ENCODE data around the gene DCST2.

Gene DCST2

GRCh38 chr1:155033524-155033923 is at the start of gene DCST2, which contains the start of gene DCST1:
TSS of gene DCST2 (minus strand) at chr1:155033781. CDS start at chr1:155033701, 80 bp downstream.
TSS of gene DCST1 (plus strand) at chr1:155033824. CDS start at chr1:155034037, 213 bp downstream.
- DNase-seq: no peak

DNA sequence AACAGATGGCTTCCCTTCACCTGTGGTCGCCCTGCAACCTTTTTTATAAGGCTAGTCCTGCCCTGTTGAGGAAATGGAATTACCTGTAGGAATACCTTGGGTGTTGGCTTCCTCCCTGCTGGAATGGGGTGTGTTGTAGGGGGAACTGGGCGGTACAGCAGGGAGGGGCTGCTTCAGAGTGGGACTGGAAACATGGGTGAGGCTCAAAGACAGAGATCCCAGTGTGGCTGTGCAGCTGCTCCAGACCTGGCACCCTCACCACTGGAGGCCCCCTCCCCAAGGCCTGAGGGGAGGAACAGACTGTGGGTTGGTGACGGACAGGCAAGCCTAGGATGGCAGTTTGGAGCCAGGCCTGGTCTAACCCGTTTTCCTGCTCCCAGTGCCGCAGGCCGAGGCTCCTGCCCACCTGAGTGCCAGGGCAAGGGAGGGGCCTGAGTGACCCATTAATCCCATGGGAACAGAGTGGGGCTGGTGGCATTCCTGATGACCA is 49.5 kb upstream of the DCST2 start:
- no peak for DNase-seq

DNA sequence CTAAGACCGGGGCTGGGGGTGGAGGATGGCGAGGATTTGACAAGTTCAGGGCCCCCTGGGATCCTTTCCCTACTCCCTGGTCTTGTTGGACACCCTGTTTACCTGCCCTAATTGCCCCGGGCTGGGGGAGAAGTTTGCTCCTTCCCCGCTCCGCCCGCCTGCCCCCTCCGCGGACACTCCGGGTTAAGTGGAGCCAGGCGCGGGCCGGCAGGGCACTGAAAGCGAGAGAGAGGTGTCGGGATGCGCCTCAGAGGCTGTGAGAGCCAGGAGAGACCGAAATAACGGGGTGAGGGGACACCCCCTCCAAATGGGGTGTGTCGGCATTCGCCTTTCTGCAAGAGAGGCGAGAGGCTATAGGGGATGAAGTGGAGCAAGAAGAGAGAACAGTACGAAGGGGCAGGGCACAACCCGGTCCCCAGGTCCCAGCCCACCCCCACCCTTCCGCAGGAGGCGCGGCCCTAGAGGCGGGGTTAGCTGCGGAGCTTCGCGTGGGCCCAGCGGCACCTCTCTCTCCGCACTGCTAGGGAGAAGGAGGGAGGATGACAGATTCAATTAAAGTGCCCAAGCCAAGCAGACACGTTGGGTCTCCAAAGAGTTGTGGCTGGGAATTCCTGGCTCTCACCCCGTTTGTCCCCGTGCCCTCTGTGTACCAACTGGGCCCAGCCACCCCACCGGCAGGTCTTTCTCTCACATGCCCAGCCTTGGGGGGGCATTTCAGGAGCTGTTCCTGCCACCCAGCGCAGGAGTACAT is 48.9 kb upstream of the DCST2 start:
- DNase-seq: no peak

DNA sequence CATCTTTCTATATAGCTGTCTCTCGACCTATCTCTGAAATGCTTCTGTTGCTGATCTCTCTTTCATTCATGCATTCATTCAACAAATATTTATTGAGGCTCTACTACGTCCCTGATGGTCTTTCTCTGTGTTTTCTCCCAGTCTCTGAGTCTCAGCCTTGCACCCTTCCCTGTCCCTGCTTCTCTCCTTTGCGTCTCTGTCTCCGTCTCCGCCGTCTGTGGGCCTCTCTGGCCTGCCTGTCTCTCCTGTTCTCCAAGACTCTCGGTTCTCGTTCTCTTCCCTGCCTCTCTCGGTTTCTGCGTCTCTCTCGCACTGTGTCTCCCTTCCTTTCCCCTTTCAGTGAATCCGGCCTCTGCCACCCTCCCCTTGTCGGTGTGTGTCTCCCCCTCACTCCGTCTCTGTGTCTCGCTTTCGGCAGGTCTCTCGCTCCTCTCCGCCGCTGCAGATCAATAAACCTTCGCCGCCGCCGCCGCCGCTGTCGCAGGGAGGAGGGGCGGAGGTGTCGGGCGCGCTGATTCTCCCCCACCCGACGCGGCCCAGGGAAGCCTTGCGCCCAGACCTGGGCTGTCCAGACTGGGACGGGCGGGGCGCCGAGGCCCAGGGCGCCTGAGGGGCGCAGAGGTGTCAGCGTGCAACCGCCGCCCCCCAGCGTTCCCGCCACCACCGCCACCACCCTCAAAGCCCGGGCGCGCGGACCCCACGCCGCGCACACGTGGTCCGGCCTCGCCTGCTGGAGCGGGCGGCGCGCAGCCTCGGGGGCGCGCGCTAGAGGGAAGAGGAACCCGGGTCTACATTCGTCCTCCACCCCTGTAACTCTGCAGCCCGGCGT is 48.1 kb upstream of the DCST2 start:
- DNase-seq: no peak

GRCh38 chr1:155080312-155081228 is 47.0 kb upstream of the DCST2 start:
- DNase-seq: no peak

GRCh38 chr1:155079487-155080311 is 46.1 kb upstream of the DCST2 start:
- DNase-seq: no peak

DNA sequence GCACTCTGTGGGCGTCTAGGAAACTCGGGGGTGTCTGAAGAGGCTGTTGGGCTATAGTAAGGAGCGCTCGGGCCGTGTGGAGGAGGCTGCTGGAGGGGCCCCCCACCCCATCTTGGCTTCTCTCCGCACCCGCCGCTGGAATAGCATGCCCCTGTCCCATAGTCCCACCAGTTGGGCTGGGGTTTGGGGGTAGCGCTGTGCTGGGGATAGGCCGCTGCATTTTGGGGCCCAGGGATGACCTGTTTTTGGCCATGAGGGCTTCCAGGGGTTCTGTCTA is 45.6 kb upstream of the DCST2 start:
- no peak for DNase-seq

GRCh38 chr1:155078469-155079209 is 45.1 kb upstream of the DCST2 start, which contains the start of gene EFNA3:
TSS of gene EFNA3 (plus strand) at chr1:155078837. CDS start at chr1:155078942, 105 bp downstream.
- DNase-seq: peak; percentile 86

DNA sequence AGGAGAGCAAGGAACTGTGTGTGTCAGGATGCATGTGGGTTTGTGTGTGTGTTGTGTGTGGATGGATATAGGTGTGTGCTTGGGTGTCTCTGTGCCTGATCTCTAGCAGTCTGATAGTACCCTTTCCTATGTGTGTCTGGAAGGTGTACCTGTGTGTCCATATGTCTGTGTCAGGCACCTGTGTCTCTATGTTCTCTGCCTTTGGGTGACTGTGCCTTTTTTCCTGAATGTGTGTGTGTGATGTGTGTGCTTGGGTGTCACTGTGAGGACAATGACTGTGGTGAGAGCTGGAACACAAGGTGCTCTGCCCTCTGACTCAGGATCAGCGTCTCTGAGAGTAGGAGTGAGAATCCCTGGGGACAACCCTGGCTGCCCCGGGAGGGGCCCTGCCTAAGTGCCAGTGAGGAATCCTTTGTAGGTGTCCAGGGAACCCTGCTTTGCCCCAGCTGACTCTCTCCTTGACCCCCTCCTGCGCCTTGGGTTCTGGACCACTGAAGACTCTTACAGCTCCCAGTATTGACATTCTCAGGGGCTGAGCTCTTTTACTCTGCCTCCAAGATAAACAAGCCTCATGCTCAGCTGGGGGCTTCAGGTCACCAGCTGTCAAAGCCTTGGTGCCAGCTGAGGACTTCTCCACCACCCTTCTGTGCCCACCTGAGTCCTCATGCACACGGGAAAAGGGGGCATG is 44.3 kb upstream of the DCST2 start:
- DNase-seq: no peak

- no peak for DNase-seq
Measured at GRCh38 chr1:155077346-155077745, 43.8 kb upstream of the DCST2 start.

- DNase-seq: no peak
Measured at GRCh38 chr1:155076371-155076770, 42.8 kb upstream of the DCST2 start.

- DNase-seq: no peak
Measured at GRCh38 chr1:155075535-155075934, 42.0 kb upstream of the DCST2 start.

- DNase-seq: no peak
Measured at GRCh38 chr1:155073377-155074242, 40.0 kb upstream of the DCST2 start.

DNA sequence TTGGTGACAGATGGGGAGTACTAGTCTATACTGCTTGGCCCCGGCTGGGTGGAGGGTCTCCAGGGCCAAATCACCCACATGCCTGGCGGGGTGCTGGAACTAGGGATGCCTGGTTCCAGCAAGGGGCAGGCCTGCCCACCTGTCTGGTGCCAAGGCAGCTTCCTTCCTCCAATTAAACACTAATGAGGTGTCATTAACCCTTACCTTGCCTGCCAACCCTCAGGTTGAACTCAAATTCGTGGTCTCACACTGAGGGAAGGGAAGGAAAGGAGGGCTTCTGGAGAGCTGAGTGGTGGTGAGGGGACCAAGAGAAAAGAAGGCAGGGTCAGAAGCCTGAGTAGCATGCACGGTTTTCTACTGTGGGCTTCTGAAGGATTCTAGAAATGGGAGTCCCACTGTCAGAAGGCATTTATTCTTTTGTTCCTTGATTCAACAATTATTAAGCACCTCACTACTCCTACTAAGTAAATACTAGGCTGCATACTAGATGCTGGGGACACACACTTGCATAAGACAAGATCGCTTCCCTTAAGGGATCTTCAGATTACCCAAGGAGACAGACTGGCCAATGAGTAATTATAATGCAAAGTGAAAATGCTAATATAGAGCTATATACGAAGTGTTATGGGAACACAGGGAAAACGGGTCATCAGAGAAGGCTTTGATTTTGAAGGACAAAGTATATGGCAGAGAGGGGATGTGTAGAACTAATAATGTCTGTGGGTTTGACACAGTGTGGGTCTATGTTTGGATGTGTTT is 39.1 kb upstream of the DCST2 start:
- no peak for DNase-seq

- DNase-seq: no peak
Measured at GRCh38 chr1:155071701-155072100, 38.1 kb upstream of the DCST2 start.

DNA sequence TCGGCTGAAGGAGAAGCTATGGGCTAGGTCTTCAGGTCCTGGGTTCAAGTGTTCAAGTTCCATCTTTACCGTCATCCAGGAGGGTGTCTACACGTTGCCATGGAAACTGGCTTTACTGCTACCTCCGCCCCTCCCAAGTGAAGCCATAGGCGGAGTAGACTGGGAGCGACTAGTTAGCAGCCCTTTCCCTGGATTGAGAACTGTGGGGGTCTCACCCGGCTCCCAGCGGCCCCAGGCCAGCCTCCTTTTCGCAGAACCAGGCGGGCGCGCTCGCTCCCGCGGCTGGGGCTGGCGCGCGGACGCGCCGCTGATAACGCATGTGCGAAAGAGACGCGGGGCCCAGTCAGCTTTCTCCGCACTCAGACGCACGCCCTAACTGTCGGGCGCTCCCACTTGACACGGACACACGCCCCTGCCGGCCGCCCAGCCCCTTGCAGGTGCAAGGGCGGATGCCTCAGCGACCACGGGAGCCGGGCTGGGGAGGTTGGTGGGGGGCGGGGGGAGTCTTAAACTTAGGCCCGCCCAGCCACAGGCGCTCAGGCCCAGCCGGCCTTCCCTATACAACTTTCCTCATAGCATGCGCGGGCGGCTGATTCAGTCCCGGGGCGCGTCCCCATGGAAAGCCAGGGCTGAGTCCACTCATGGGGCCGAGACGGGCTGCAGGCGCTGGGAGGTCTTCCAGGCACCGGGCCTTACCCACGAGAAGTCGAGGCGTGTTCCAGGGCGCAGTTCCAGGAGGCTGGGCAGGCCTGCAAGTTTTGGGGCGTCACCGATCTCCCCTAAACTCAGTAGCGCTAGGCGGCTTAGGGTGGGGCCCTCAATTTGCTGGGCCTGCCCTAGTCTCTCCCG is 37.4 kb upstream of the DCST2 start:
- peak; percentile 83 for DNase-seq

GRCh38 chr1:155070158-155070621 is 36.6 kb upstream of the DCST2 start:
- DNase-seq: no peak
